HepG2 (cell line): ENCODE data around the gene SLC2A2. TPM values are rescaled to one million over a fixed set of nuclear protein-coding genes. Genes with fewer than 3 reads are reported as not detected.

Experiments used
- ATF7-NPFF ChIP-seq: sonication (generic); formaldehyde crosslinking; IDR thresholded peaks from 2 replicates; pipeline ENCODE4 v1.8.1; 2023; ENCODE audit warnings: mild to moderate bottlenecking, low read depth, missing genetic modification reagents, moderate library complexity
- HMG20B ChIP-seq: conservative IDR thresholded peaks from 2 replicates; pipeline ENCODE4 v1.6.1; 2016; ENCODE audit warnings: missing genetic modification reagents, missing compliant biosample characterization
- NRL ChIP-seq: sonication (generic); formaldehyde crosslinking; IDR thresholded peaks from 2 replicates; pipeline ENCODE4 v1.5.0; 2020; ENCODE audit warnings: missing genetic modification reagents, mild to moderate bottlenecking, moderate library complexity, borderline replicate concordance
- PLRG1 ChIP-seq: fragments of 450-650 bp; conservative IDR thresholded peaks from 2 replicates; pipeline ENCODE4 v1.6.1; 2016
- RBFOX2 ChIP-seq: fragments of 200-400 bp; formaldehyde crosslinking; IDR thresholded peaks from 2 replicates; pipeline ENCODE4 v1.6.1; 2017; ENCODE audit warnings: low read depth, mild to moderate bottlenecking, low read length
- SOX13 ChIP-seq, 3 experiments: fragments of 450-650 bp in 1 of 3; sonication (generic) in 1 of 3; formaldehyde crosslinking in 1 of 3; IDR thresholded peaks in 2 of 3; conservative IDR thresholded peaks in 1 of 3; 2 replicates each; pipeline versions ENCODE4 v1.5.0 to v1.6.1; 2016 to 2020; ENCODE audit warnings: antibody characterized with exemption in 1 of 3, mild to moderate bottlenecking in 1 of 3, missing compliant biosample characterization in 1 of 3, missing genetic modification reagents in 1 of 3, moderate library complexity in 1 of 3
- SP2 ChIP-seq: sonication (generic); formaldehyde crosslinking; IDR thresholded peaks from 2 replicates; pipeline ENCODE4 v1.5.1; 2020; ENCODE audit warnings: mild to moderate bottlenecking, missing genetic modification reagents
- ZNF629 ChIP-seq: sonication (generic); formaldehyde crosslinking; conservative IDR thresholded peaks from 2 replicates; pipeline ENCODE4 v1.5.0; 2020; ENCODE audit warnings: missing genetic modification reagents
- ZSCAN22 ChIP-seq: sonication (generic); formaldehyde crosslinking; IDR thresholded peaks from 2 replicates; pipeline ENCODE4 v1.4.0; 2020; ENCODE audit warnings: mild to moderate bottlenecking, missing genetic modification reagents
- polyA plus RNA-seq, 8 experiments: library from polyadenylated mRNA; depleted of rRNA in 3 of 8; stranded (reverse) in 7 of 8; unstranded in 1 of 8; fragments of >200 nt; fragmentation: Illumina TruSeq in 4 of 8; extraction: Trizol in 4 of 8; gene quantifications; 2 replicates each; pipeline versions ENCODE4 v1.2.1 to v1.2.3, GENCODE V29; 2011 to 2016; ENCODE audit warnings: low read depth in 4 of 8, missing spikeins in 1 of 8, mixed read lengths in 1 of 8; ENCODE audit not compliant: insufficient read depth in 1 of 8
- total RNA-seq, 5 experiments: library from RNA; depleted of rRNA; stranded (reverse); fragments of >200 nt; fragmentation: Illumina TruSeq; extraction: Trizol; gene quantifications; 2 replicates each; pipeline ENCODE4 v1.2.3, GENCODE V29; 2016; ENCODE audit warnings: low read depth in 1 of 5
- TF ChIP-seq, protein P1 (sequence below): sonication (generic); formaldehyde crosslinking; IDR thresholded peaks from 2 replicates; pipeline ENCODE4 v1.4.0; 2020; ENCODE audit warnings: missing genetic modification reagents
- TF ChIP-seq, protein P2 (sequence below): sonication (generic); formaldehyde crosslinking; IDR thresholded peaks from 2 replicates; pipeline ENCODE4 v1.8.0; 2023; ENCODE audit warnings: mild to moderate bottlenecking, missing genetic modification reagents
- TF ChIP-seq, protein P3 (sequence below): sonication (generic); formaldehyde crosslinking; IDR thresholded peaks from 2 replicates; pipeline ENCODE4 v1.9.0; 2021; ENCODE audit warnings: missing genetic modification reagents, borderline replicate concordance

SLC2A2 gene
- total and polyA plus RNA-seq, 2 of the 13 experiments (the other 11 are each of a cell fraction or from before 2014, with no cell fraction given), result 19.5 to 23.2 TPM

DNA sequence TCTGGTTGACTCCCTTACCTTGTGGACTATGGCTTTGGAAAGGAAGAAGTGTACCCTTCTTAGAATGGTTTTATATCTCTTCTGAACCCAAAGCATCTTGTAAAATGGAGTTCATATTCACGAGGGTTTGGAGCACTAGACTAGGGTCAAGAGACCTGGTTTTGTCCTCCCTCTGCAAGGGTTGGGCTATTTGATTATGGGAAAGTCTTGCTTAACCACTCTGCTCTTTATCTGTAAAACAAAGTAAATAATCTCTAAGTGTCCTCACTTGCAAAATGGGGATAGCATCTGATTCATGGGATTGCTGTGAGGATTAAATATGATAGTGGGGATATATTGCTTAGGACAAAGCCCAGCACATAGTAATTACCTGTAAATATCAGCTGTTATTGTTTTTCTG is 17.9 kb upstream of the SLC2A2 start (continued):
- TF ChIP-seq, protein P1, sequence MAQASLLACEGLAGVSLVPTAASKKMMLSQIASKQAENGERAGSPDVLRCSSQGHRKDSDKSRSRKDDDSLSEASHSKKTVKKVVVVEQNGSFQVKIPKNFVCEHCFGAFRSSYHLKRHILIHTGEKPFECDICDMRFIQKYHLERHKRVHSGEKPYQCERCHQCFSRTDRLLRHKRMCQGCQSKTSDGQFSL (CRISPR knock-in tag), result no peak
- TF ChIP-seq, protein P2, sequence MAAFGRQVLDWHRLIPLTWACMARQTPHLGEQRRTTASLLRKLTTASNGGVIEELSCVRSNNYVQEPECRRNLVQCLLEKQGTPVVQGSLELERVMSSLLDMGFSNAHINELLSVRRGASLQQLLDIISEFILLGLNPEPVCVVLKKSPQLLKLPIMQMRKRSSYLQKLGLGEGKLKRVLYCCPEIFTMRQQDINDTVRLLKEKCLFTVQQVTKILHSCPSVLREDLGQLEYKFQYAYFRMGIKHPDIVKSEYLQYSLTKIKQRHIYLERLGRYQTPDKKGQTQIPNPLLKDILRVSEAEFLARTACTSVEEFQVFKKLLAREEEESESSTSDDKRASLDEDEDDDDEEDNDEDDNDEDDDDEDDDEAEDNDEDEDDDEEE (CRISPR knock-in tag), result no peak
- TF ChIP-seq PLRG1 (no peak), RBFOX2 (0 out of 2 replicates have a peak, but pooled peaks have one; percentile 43), ZSCAN22 (CRISPR knock-in tag) (no peak), HMG20B (CRISPR knock-in tag) (0 out of 2 replicates have a peak, but pooled peaks have one; percentile 42), ATF7-NPFF (CRISPR knock-in tag) (no peak), NRL (no peak), SP2 (no peak), ZNF629 (CRISPR knock-in tag) (no peak), SOX13 (IDR thresholded peaks at IDR 0.05) (peak; percentile 30; the same call in 1 of the 2 replicates), SOX13 (CRISPR knock-in tag; conservative IDR thresholded peaks at IDR 0.05 in 1 of 2, IDR thresholded peaks at IDR 0.05 in 1 of 2) (peak in 1 of 2 experiments; percentile 89; a peak in 2 of 4 replicates)
- TF ChIP-seq, protein P3, sequence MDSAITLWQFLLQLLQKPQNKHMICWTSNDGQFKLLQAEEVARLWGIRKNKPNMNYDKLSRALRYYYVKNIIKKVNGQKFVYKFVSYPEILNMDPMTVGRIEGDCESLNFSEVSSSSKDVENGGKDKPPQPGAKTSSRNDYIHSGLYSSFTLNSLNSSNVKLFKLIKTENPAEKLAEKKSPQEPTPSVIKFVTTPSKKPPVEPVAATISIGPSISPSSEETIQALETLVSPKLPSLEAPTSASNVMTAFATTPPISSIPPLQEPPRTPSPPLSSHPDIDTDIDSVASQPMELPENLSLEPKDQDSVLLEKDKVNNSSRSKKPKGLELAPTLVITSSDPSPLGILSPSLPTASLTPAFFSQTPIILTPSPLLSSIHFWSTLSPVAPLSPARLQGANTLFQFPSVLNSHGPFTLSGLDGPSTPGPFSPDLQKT (CRISPR knock-in tag), result no peak
